H1 (cell line): ENCODE measurements around the gene FADS6. TPM values are rescaled to one million over a fixed set of nuclear protein-coding genes. Genes with fewer than 3 reads are reported as not detected.

Source experiments
- MAFK ChIP-seq: IDR thresholded peaks from 2 replicates; pipeline ENCODE4 v1.6.1; 2012; ENCODE audit warnings: low read depth, mild to moderate bottlenecking, improper control_type of control experiment, low read length
- RXRA ChIP-seq: IDR thresholded peaks from 2 replicates; pipeline ENCODE4 v1.6.1; 2011; ENCODE audit warnings: low read depth, mild to moderate bottlenecking, low read length, moderate library complexity; ENCODE audit not compliant: insufficient read depth
- polyA plus RNA-seq, 7 experiments: library from polyadenylated mRNA; depleted of rRNA in 3 of 7; stranded (reverse) in 5 of 7; unstranded in 2 of 7; fragments of >200 nt in 5 of 7; fragments of 200-250 nt in 2 of 7; gene quantifications; 1 replicate in 5 of 7; 2 replicates in 1 of 7; 4 replicates in 1 of 7; pipeline versions ENCODE4 v1.2.1 to v1.2.3, GENCODE V29; 2011 to 2013; ENCODE audit warnings: missing spikeins in 2 of 7, mixed read lengths in 2 of 7
- total RNA-seq: library from RNA; stranded (reverse); fragmentation: NEBNext Ultra II Directional; extraction: Animal tissue kit (Norgen Biotek cat#: 25700); gene quantifications from 2 replicates; pipeline ENCODE4 v1.2.1, GENCODE V29; 2021
- TF ChIP-seq, protein P1 (sequence below): fragments of 300-600 bp; sonication (generic); IDR thresholded peaks from 2 replicates; pipeline ENCODE4 v1.7.1; 2012; ENCODE audit warnings: low read length, moderate library complexity, mild to moderate bottlenecking, inconsistent platforms; ENCODE audit not compliant: insufficient replicate concordance

The FADS6 gene
- total and polyA plus RNA-seq, 2 of the 8 experiments (the other 6 are each of a cell fraction or from before 2014, with no cell fraction given): 0.56 to 2.5 TPM

GRCh38 chr17:74839990-74840852 lies 53.2 kb downstream of the FADS6 start (continued):
- TF ChIP-seq, protein P1, sequence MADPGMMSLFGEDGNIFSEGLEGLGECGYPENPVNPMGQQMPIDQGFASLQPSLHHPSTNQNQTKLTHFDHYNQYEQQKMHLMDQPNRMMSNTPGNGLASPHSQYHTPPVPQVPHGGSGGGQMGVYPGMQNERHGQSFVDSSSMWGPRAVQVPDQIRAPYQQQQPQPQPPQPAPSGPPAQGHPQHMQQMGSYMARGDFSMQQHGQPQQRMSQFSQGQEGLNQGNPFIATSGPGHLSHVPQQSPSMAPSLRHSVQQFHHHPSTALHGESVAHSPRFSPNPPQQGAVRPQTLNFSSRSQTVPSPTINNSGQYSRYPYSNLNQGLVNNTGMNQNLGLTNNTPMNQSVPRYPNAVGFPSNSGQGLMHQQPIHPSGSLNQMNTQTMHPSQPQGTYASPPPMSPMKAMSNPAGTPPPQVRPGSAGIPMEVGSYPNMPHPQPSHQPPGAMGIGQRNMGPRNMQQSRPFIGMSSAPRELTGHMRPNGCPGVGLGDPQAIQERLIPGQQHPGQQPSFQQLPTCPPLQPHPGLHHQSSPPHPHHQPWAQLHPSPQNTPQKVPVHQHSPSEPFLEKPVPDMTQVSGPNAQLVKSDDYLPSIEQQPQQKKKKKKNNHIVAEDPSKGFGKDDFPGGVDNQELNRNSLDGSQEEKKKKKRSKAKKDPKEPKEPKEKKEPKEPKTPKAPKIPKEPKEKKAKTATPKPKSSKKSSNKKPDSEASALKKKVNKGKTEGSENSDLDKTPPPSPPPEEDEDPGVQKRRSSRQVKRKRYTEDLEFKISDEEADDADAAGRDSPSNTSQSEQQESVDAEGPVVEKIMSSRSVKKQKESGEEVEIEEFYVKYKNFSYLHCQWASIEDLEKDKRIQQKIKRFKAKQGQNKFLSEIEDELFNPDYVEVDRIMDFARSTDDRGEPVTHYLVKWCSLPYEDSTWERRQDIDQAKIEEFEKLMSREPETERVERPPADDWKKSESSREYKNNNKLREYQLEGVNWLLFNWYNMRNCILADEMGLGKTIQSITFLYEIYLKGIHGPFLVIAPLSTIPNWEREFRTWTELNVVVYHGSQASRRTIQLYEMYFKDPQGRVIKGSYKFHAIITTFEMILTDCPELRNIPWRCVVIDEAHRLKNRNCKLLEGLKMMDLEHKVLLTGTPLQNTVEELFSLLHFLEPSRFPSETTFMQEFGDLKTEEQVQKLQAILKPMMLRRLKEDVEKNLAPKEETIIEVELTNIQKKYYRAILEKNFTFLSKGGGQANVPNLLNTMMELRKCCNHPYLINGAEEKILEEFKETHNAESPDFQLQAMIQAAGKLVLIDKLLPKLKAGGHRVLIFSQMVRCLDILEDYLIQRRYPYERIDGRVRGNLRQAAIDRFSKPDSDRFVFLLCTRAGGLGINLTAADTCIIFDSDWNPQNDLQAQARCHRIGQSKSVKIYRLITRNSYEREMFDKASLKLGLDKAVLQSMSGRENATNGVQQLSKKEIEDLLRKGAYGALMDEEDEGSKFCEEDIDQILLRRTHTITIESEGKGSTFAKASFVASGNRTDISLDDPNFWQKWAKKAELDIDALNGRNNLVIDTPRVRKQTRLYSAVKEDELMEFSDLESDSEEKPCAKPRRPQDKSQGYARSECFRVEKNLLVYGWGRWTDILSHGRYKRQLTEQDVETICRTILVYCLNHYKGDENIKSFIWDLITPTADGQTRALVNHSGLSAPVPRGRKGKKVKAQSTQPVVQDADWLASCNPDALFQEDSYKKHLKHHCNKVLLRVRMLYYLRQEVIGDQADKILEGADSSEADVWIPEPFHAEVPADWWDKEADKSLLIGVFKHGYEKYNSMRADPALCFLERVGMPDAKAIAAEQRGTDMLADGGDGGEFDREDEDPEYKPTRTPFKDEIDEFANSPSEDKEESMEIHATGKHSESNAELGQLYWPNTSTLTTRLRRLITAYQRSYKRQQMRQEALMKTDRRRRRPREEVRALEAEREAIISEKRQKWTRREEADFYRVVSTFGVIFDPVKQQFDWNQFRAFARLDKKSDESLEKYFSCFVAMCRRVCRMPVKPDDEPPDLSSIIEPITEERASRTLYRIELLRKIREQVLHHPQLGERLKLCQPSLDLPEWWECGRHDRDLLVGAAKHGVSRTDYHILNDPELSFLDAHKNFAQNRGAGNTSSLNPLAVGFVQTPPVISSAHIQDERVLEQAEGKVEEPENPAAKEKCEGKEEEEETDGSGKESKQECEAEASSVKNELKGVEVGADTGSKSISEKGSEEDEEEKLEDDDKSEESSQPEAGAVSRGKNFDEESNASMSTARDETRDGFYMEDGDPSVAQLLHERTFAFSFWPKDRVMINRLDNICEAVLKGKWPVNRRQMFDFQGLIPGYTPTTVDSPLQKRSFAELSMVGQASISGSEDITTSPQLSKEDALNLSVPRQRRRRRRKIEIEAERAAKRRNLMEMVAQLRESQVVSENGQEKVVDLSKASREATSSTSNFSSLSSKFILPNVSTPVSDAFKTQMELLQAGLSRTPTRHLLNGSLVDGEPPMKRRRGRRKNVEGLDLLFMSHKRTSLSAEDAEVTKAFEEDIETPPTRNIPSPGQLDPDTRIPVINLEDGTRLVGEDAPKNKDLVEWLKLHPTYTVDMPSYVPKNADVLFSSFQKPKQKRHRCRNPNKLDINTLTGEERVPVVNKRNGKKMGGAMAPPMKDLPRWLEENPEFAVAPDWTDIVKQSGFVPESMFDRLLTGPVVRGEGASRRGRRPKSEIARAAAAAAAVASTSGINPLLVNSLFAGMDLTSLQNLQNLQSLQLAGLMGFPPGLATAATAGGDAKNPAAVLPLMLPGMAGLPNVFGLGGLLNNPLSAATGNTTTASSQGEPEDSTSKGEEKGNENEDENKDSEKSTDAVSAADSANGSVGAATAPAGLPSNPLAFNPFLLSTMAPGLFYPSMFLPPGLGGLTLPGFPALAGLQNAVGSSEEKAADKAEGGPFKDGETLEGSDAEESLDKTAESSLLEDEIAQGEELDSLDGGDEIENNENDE: no peak
- TF ChIP-seq MAFK (no peak), RXRA (no peak)
